Gastrocnemius medialis (tissue), 4 donors: Measurements from ENCODE around the gene ST8SIA3. TPM values are rescaled to one million over a fixed set of nuclear protein-coding genes. Genes with fewer than 3 reads are reported as not detected.
"Not testable (repeated sequence)": the region's sequence is repeated elsewhere in the genome, so short reads cannot be mapped to it uniquely, and the experiment has no call there.

Source experiments
- ATAC-seq, 2 donors: fragments of 150-250 bp; one replicate each; pipeline ENCODE4 v1.9.1; 2016
- DNase-seq, 2 donors: peaks; one replicate each; pipeline ENCODE4 v3.0.0-alpha.2; 2019
- H3K27ac ChIP-seq, 4 donors: fragments of 200-600 bp; sonication (generic); 1 replicate in 1 of 4; 2 replicates in 3 of 4; pipeline ENCODE4 v1.5.1; 2016 to 2018; ENCODE audit warnings: mild to moderate bottlenecking in 2 of 4, moderate library complexity in 1 of 4
- H3K27me3 ChIP-seq, 3 donors: fragments of 200-600 bp; sonication (generic) in 2 of 3; 1 replicate in 1 of 3; 2 replicates in 2 of 3; pipeline versions ENCODE4 v1.5.1 to v1.6.0; 2016 to 2019; ENCODE audit warnings: mild to moderate bottlenecking in 1 of 3, moderate library complexity in 1 of 3
- H3K36me3 ChIP-seq, 2 donors: fragments of 200-600 bp; sonication (generic) in 1 of 2; one replicate each; pipeline ENCODE4 v1.5.1; 2017 to 2018
- H3K4me1 ChIP-seq, 2 donors: fragments of 200-600 bp; sonication (generic) in 1 of 2; one replicate each; pipeline ENCODE4 v1.5.1; 2016 to 2017; ENCODE audit warnings: mild to moderate bottlenecking in 2 of 2
- H3K4me3 ChIP-seq, 4 donors: fragments of 200-600 bp; sonication (generic) in 3 of 4; 1 replicate in 1 of 4; 2 replicates in 3 of 4; pipeline ENCODE4 v1.5.1; 2016 to 2019; ENCODE audit warnings: mild to moderate bottlenecking in 2 of 4
- H3K9me3 ChIP-seq, 3 donors: fragments of 200-600 bp; sonication (generic) in 2 of 3; 1 replicate in 1 of 3; 2 replicates in 2 of 3; pipeline ENCODE4 v1.5.1; 2016 to 2019
- POLR2A ChIP-seq, 2 donors: fragments of 450-650 bp; IDR thresholded peaks; one replicate each; pipeline ENCODE4 v1.6.1; 2017; ENCODE audit warnings: antibody characterized with exemption in 2 of 2, mild to moderate bottlenecking in 2 of 2, moderate library complexity in 2 of 2
- in situ Hi-C, 4 donors: fragments of 200-750 bp; cut with MboI; loops; one replicate each; pipeline versions ENCODE4 v1.15.0 to v1.8.0; 2017; ENCODE audit warnings: low sequenced_read_pairs in 4 of 4
- intact Hi-C: fragments of 100-400 bp; cut with DNase I; formaldehyde crosslinking; loops from one replicate; pipeline ENCODE4 v1.15.1; 2023; ENCODE audit warnings: low total_unique reads
- total RNA-seq, 4 donors: library from RNA; depleted of rRNA; stranded (reverse); fragments of >200 nt; gene quantifications; one replicate each; pipeline versions ENCODE4 v1.1.0 to v1.2.3, GENCODE V29; 2016
- TF ChIP-seq, protein P1 (sequence below), 5 experiments: fragments of 450-650 bp in 3 of 5; fragments of 200-600 bp in 2 of 5; sonication (generic) in 2 of 5; IDR thresholded peaks in 4 of 5; conservative IDR thresholded peaks in 1 of 5; 1 replicate in 4 of 5; 2 replicates in 1 of 5; pipeline ENCODE4 v1.5.1; 2016 to 2019; ENCODE audit warnings: antibody characterized with exemption in 5 of 5, mild to moderate bottlenecking in 3 of 5, moderate library complexity in 3 of 5

The ST8SIA3 gene
- total RNA-seq, 4 donors from 2014 or later = not detected

- Histone ChIP-seq H3K4me1 (no peaks in the 10 kb centered on the region), H3K27me3 (no peaks in the 10 kb centered on the region), H3K36me3 (no peaks in the 10 kb centered on the region), H3K4me3 (no peak overlapping the region), H3K9me3 (no peaks in the 10 kb centered on the region), H3K27ac (no peak overlapping the region)
- in situ Hi-C loops (no loop called here), intact Hi-C loops (no loop called here)
- no peak for TF ChIP-seq POLR2A (IDR thresholded peaks at IDR 0.05)
- TF ChIP-seq, protein P1, sequence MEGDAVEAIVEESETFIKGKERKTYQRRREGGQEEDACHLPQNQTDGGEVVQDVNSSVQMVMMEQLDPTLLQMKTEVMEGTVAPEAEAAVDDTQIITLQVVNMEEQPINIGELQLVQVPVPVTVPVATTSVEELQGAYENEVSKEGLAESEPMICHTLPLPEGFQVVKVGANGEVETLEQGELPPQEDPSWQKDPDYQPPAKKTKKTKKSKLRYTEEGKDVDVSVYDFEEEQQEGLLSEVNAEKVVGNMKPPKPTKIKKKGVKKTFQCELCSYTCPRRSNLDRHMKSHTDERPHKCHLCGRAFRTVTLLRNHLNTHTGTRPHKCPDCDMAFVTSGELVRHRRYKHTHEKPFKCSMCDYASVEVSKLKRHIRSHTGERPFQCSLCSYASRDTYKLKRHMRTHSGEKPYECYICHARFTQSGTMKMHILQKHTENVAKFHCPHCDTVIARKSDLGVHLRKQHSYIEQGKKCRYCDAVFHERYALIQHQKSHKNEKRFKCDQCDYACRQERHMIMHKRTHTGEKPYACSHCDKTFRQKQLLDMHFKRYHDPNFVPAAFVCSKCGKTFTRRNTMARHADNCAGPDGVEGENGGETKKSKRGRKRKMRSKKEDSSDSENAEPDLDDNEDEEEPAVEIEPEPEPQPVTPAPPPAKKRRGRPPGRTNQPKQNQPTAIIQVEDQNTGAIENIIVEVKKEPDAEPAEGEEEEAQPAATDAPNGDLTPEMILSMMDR (IDR thresholded peaks at IDR 0.05 in 4 of 5, conservative IDR thresholded peaks at IDR 0.05 in 1 of 5) = no peak
- no peak for ATAC-seq
- no peak for DNase-seq
Measured at GRCh38 chr18:57389271-57389670, 36.9 kb downstream of the ST8SIA3 start.

DNA sequence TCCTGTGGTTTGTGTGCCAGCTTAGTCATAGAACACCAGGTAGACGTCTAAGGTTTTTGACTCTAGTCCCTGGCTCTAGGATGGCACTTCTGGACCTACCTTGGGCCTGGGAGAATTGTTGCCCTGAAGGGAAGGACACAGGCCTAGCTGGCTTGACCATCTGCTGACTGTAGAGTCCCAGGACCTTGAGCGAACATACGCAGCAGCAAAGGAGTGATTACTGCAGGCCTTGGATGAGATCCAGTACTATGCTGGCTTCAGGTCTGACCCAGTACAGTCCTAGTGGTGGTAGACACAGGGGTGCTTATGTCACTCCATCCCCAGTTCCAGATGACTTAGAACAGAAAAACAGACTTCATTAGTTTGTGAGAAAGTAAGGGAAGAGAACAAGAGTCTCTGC, 37.7 kb downstream of the ST8SIA3 start:
- intact Hi-C loops = no loop called here
- ATAC-seq = no peak
- H3K36me3 ChIP-seq = no peaks in the 10 kb centered on the region
- no peak for TF ChIP-seq POLR2A (IDR thresholded peaks at IDR 0.05)
- TF ChIP-seq, protein P1 (IDR thresholded peaks at IDR 0.05 in 4 of 5, conservative IDR thresholded peaks at IDR 0.05 in 1 of 5) = no peak
- no peak overlapping the region for H3K27ac ChIP-seq
- H3K9me3 ChIP-seq = no peaks in the 10 kb centered on the region
- in situ Hi-C loops = no loop called here
- no peaks in the 10 kb centered on the region for H3K4me1 ChIP-seq
- H3K4me3 ChIP-seq = no peak overlapping the region
- H3K27me3 ChIP-seq = no peaks in the 10 kb centered on the region
- no peak for DNase-seq

DNA sequence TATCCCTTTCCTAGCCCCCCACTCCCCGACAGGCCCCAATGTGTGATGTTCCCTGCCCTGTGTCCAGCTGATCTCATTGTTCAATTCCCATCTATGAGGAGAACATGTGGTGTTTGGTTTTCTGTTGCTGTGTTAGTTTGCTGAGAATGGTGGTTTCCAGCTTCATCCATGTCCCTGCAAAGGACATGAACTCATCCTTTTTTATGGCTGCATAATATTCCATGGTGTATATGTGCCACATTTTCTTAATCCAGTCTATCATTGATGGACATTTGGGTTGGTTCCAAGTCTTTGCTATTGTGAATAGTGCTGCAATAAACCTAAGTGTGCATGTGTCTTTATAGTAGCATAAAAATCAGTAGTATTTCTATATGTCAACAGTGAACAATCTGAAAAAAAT, 42.4 kb downstream of the ST8SIA3 start:
- intact Hi-C loops, H3K27ac ChIP-seq, H3K4me1 ChIP-seq, H3K27me3 ChIP-seq, in situ Hi-C loops, DNase-seq, H3K36me3 ChIP-seq, H3K4me3 ChIP-seq, ATAC-seq, H3K9me3 ChIP-seq: not testable (repeated sequence)

- H3K4me1 ChIP-seq, H3K4me3 ChIP-seq, ATAC-seq, H3K27ac ChIP-seq, H3K36me3 ChIP-seq, H3K27me3 ChIP-seq, H3K9me3 ChIP-seq, intact Hi-C loops, in situ Hi-C loops, DNase-seq: not testable (repeated sequence)
Measured at GRCh38 chr18:57396831-57397230, 44.5 kb downstream of the ST8SIA3 start.

DNA sequence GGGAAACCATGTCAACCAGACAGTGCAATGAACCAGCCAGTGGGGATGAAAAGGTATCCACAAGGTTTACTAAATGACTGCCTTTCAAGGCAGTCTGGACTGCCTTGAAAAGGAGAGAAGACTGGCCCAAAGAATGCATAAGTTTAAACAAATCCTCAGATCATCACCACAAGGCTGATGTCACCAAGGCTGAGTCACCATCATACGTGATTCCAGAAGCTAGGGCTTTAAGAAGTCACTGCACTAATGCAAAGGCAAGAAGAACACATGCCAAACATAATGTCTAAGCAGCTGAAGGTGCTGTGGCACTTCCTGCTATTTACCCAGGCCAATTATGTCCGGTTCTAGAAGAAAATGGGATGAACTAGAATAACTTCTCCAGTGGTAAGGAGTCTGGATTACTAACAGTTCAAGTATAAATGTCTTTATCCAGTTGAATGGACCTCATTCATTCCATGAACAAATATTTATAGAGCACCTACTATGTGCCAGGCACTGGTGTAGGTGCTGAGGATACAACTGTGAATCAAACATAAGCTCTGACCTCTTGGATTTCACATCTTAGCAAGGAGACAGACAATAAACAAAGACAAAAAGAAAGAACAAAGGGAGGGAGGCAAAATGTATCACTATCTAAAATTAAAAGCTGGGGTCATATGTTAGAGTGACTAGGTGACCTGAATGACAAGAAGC, 45.2 kb downstream of the ST8SIA3 start:
- in situ Hi-C loops = no loop called here
- TF ChIP-seq, protein P1 (IDR thresholded peaks at IDR 0.05 in 4 of 5, conservative IDR thresholded peaks at IDR 0.05 in 1 of 5) = no peak
- no peak for TF ChIP-seq POLR2A (IDR thresholded peaks at IDR 0.05)
- Histone ChIP-seq H3K9me3 (no peaks in the 10 kb centered on the region), H3K36me3 (no peaks in the 10 kb centered on the region), H3K27ac (no peak overlapping the region), H3K4me3 (no peak overlapping the region), H3K27me3 (no peaks in the 10 kb centered on the region), H3K4me1 (no peaks in the 10 kb centered on the region)
- ATAC-seq = no peak
- DNase-seq = no peak
- intact Hi-C loops = no loop called here

- TF ChIP-seq, protein P1 (IDR thresholded peaks at IDR 0.05 in 4 of 5, conservative IDR thresholded peaks at IDR 0.05 in 1 of 5) = no peak
- no peak for TF ChIP-seq POLR2A (IDR thresholded peaks at IDR 0.05)
- H3K4me3 ChIP-seq = no peak overlapping the region
- H3K27ac ChIP-seq = no peak overlapping the region
- in situ Hi-C loops = no loop called here
- DNase-seq (no peak), ATAC-seq (no peak)
- intact Hi-C loops = no loop called here
- H3K4me1 ChIP-seq = no peaks in the 10 kb centered on the region
- H3K27me3 ChIP-seq = peaks cover 0 to 6% (median 3%) of the 10 kb centered on the region in 3 donors
- H3K36me3 ChIP-seq = no peaks in the 10 kb centered on the region
- H3K9me3 ChIP-seq = no peaks in the 10 kb centered on the region
Measured at GRCh38 chr18:57404345-57404744, 52.0 kb downstream of the ST8SIA3 start.
